ENCODE results near the gene ABLIM2.

The ABLIM2 gene

GRCh38 chr4:7999279-7999678 lies 159.3 kb downstream of the ABLIM2 start:
- no peak overlapping the region for H3K4me3 ChIP-seq (ENCODE audit: low read depth, low read length)
- TF ChIP-seq CTCF (IDR thresholded peaks at IDR 0.05; ENCODE audit: low read depth, low read length) = no peak

- H3K4me3 ChIP-seq (ENCODE audit: low read depth, low read length) = no peak overlapping the region
- TF ChIP-seq CTCF (IDR thresholded peaks at IDR 0.05; ENCODE audit: low read depth, low read length) = no peak
Measured at GRCh38 chr4:7998447-7998846, 160.2 kb downstream of the ABLIM2 start.

- TF ChIP-seq CTCF (IDR thresholded peaks at IDR 0.05; ENCODE audit: low read depth, low read length) = no peak
- H3K4me3 ChIP-seq (ENCODE audit: low read depth, low read length) = no peak overlapping the region
Measured at GRCh38 chr4:7995866-7996265, 162.7 kb downstream of the ABLIM2 start.

GRCh38 chr4:7995135-7995534 lies 163.5 kb downstream of the ABLIM2 start:
- TF ChIP-seq CTCF (IDR thresholded peaks at IDR 0.05; ENCODE audit: low read depth, low read length) = no peak
- H3K4me3 ChIP-seq (ENCODE audit: low read depth, low read length) = no peak overlapping the region

- no peak for TF ChIP-seq CTCF (IDR thresholded peaks at IDR 0.05; ENCODE audit: low read depth, low read length)
- H3K4me3 ChIP-seq (ENCODE audit: low read depth, low read length) = no peak overlapping the region
Measured at GRCh38 chr4:7993671-7994070, 164.9 kb downstream of the ABLIM2 start.

- no peak for TF ChIP-seq CTCF (IDR thresholded peaks at IDR 0.05; ENCODE audit: low read depth, low read length)
- no peak overlapping the region for H3K4me3 ChIP-seq (ENCODE audit: low read depth, low read length)
Measured at GRCh38 chr4:7992846-7993245, 165.8 kb downstream of the ABLIM2 start.

GRCh38 chr4:7990807-7991459 lies 167.7 kb downstream of the ABLIM2 start:
- no peak for TF ChIP-seq CTCF (IDR thresholded peaks at IDR 0.05; ENCODE audit: low read depth, low read length)
- no peak overlapping the region for H3K4me3 ChIP-seq (ENCODE audit: low read depth, low read length)
